B cell (primary cell): Measurements from ENCODE around the gene POU2AF1.

Source experiments
- CTCF ChIP-seq: fragments of 200-600 bp; IDR thresholded peaks from one replicate; pipeline ENCODE4 v1.8.0; 2022; ENCODE audit warnings: antibody characterized with exemption, mild to moderate bottlenecking
- EZH2 ChIP-seq: IDR thresholded peaks from 2 replicates; pipeline ENCODE4 v1.6.1; 2012; ENCODE audit warnings: borderline replicate concordance, low read depth, mild to moderate bottlenecking, moderate library complexity, low read length; ENCODE audit not compliant: insufficient read depth, poor library complexity, severe bottlenecking

GRCh38 chr11:111336062-111336461, 43.0 kb downstream of the POU2AF1 start:
- TF ChIP-seq EZH2 (no peak), CTCF (no peak)
